Heart left ventricle (tissue), 13 donors: ENCODE data around the gene RPL3.

Source experiments
- POLR2A ChIP-seq, 2 donors: fragments of 450-650 bp; IDR thresholded peaks; one replicate each; pipeline ENCODE4 v1.6.1; 2017; ENCODE audit warnings: antibody characterized with exemption in 2 of 2, mild to moderate bottlenecking in 2 of 2, moderate library complexity in 2 of 2
- TF ChIP-seq, protein P1 (sequence below), 12 donors: fragments of 200-600 bp; sonication (generic) in 4 of 12; IDR thresholded peaks; one replicate each; pipeline versions ENCODE4 v1.5.0 to v1.8.0; 2018 to 2022; ENCODE audit warnings: antibody characterized with exemption in 12 of 12, mild to moderate bottlenecking in 5 of 12
- donor health status: ischemic (EF 13 %, LVEDD 7.1; RV severe dilation, severe dysfunction).
- donor health status: DM: no; HTN: yes; CAD: no.
- donor health status: DM: no; HTN: no; CAD: no.
- donor health status: ischemic (EF 25% LVEDD 6.9; RV normal size, moderate dysfunction).
- donor health status: ischemic (EF 25% LVEDD 5.7; RV mildly dilated, moderate dysfunction).
- donor health status: ischemic (EF 35%, LVEDD 5.7; RV mildly dilated, moderate dysfunction).
- donor health status: nonischemic (EF 11% LVEDD 7.7; RV severe dilation, severe dysfunction).
- donor health status: DM: yes; HTN: yes; CAD: no.
- donor health status: PGD.
- donor health status: ischemic (EF 29% LVEDD 5.4; RV normal size, mild dysfunction).
- donor health status: nonischemic (EF 23%, LVEDD 6.1; RV moderate dilation, normal function).

DNA sequence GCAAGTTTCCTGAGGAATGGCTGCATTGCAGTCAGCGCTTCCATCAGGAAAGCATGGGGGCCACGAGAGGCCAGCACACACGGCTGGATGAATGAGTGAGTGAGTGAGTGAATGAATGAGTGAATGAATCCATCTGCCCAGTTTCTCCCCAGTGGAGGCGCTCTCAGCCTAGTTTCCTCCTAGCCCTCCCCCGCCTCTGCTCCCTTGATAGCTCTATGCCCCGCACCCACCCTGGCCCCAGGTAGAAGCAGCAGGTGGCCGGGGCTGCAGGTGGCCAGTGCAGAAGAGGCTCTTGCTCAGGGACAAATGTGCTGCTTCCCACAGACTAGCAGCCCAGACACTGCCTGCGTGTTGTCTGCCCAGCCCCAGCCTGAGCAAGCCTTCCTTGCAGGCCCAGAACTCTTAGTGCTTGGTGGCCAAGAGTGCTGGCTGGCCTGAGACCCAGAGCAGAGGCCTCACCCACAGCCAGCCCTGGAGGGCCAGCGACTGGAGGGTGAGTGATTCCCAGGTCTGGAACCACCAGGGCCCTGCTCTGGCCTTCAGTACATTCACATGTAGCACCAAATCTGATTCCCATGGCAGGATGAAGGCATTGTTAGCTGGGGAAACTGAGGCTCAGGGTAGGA lies 43.5 kb downstream of the RPL3 start:
- TF ChIP-seq, protein P1, sequence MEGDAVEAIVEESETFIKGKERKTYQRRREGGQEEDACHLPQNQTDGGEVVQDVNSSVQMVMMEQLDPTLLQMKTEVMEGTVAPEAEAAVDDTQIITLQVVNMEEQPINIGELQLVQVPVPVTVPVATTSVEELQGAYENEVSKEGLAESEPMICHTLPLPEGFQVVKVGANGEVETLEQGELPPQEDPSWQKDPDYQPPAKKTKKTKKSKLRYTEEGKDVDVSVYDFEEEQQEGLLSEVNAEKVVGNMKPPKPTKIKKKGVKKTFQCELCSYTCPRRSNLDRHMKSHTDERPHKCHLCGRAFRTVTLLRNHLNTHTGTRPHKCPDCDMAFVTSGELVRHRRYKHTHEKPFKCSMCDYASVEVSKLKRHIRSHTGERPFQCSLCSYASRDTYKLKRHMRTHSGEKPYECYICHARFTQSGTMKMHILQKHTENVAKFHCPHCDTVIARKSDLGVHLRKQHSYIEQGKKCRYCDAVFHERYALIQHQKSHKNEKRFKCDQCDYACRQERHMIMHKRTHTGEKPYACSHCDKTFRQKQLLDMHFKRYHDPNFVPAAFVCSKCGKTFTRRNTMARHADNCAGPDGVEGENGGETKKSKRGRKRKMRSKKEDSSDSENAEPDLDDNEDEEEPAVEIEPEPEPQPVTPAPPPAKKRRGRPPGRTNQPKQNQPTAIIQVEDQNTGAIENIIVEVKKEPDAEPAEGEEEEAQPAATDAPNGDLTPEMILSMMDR (IDR thresholded peaks at IDR 0.05) = no peak
- no peak for TF ChIP-seq POLR2A (IDR thresholded peaks at IDR 0.05)
